ENCODE results near the gene CPT1A. TPM values are rescaled to one million over a fixed set of nuclear protein-coding genes. Genes with fewer than 3 reads are reported as not detected.

CPT1A gene
- total RNA-seq, 1 experiment from 2014 or later, result 31.8 TPM

DNA sequence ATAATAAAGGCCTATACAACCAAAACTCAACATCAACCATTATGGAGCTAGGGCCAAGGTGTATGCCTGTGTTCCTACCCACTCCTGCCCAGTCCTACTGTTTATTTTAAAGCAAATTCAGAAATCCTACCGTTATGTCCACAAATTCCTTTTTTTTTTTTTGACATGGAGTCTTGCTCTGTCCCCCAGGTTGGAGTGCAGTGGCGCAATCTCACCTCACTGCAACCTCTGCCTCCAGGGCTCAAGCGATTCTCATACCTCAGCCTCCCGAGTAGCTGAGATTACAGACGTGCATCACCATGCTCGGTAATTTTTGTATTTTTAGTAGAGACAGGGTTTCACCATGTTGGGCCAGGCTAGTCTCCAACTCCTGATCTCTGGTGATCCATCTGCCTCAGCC is 3.1 kb upstream of the CPT1A start:
- H3K36me3 Mint-ChIP-seq (ENCODE audit: insufficient read depth, unreplicated experiment), result no peaks in the 10 kb centered on the region
- no peak overlapping the region for H3K4me3 Mint-ChIP-seq (ENCODE audit: unreplicated experiment)
- ChIA-PET POLR2A (interaction anchor here (1.2 to 2.3 kb wide), 2 partner anchors 8 to 26 kb away, joined by 4 to 5 read pairs; no protein-coding TSS in a partner anchor), CTCF (interaction anchor here (0.6 to 1.2 kb wide), 9 partner anchors 10 to 232 kb away, joined by 3 to 5 read pairs (median 3); no protein-coding TSS in a partner anchor)
- no peak for DNase-seq (ENCODE audit: unreplicated experiment)
- intact Hi-C loops (cut with micrococcal nuclease), result loop anchor here (1.0 to 10.0 kb wide), 2 partner anchors 212 to 240 kb away; no protein-coding TSS in a partner anchor
- H3K27me3 Mint-ChIP-seq (ENCODE audit: insufficient read depth, unreplicated experiment), result no peaks in the 10 kb centered on the region
- H3K27ac Mint-ChIP-seq (ENCODE audit: low read depth, unreplicated experiment), result no peak overlapping the region
- H3K9me3 Mint-ChIP-seq (ENCODE audit: unreplicated experiment), result no peaks in the 10 kb centered on the region
- no peak for TF ChIP-seq CTCF (IDR thresholded peaks at IDR 0.05; ENCODE audit: unreplicated experiment)
- H3K4me1 Mint-ChIP-seq (ENCODE audit: insufficient read depth, unreplicated experiment), result peaks cover 5% of the 10 kb centered on the region
- no TSS peak for BruUV-seq (replicated peaks)

DNA sequence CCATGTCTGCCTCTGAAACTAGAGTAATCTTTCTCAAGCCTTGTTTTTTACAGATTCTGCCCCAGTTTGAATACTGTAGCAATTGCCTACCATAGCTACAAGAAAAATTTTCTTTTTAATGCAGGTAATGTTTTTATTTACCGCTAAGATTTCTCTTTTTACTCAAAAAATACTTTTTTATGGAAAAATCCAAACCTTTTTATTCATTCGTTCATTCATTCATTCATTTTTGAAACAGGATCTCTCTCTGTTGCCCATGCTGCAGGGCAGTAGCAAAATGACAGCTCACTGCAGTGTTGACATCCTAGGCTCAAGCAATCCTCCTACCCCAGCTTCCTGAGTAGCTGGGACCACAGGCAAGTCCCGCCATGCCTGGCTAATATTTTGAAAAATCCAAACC is 2.7 kb upstream of the CPT1A start:
- Mint-ChIP-seq H3K9me3 (ENCODE audit: unreplicated experiment) (no peaks in the 10 kb centered on the region), H3K4me1 (ENCODE audit: insufficient read depth, unreplicated experiment) (peaks cover 5% of the 10 kb centered on the region), H3K36me3 (ENCODE audit: insufficient read depth, unreplicated experiment) (no peaks in the 10 kb centered on the region), H3K27ac (ENCODE audit: low read depth, unreplicated experiment) (no peak overlapping the region), H3K4me3 (ENCODE audit: unreplicated experiment) (no peak overlapping the region), H3K27me3 (ENCODE audit: insufficient read depth, unreplicated experiment) (no peaks in the 10 kb centered on the region)
- CTCF ChIA-PET, result interaction anchor here (0.6 to 1.7 kb wide), 15 partner anchors 10 to 391 kb away, joined by 3 to 5 read pairs (median 3); no protein-coding TSS in a partner anchor
- intact Hi-C loops (cut with micrococcal nuclease), result loop anchor here (1.0 to 10.0 kb wide), 2 partner anchors 212 to 240 kb away; no protein-coding TSS in a partner anchor
- POLR2A ChIA-PET, result interaction anchor here (1.2 to 2.3 kb wide), 3 partner anchors 9 to 491 kb away, joined by 3 to 5 read pairs (median 4); no protein-coding TSS in a partner anchor
- TF ChIP-seq CTCF (IDR thresholded peaks at IDR 0.05; ENCODE audit: unreplicated experiment), result no peak
- no TSS peak for BruUV-seq (replicated peaks)
- DNase-seq (ENCODE audit: unreplicated experiment), result no peak

DNA sequence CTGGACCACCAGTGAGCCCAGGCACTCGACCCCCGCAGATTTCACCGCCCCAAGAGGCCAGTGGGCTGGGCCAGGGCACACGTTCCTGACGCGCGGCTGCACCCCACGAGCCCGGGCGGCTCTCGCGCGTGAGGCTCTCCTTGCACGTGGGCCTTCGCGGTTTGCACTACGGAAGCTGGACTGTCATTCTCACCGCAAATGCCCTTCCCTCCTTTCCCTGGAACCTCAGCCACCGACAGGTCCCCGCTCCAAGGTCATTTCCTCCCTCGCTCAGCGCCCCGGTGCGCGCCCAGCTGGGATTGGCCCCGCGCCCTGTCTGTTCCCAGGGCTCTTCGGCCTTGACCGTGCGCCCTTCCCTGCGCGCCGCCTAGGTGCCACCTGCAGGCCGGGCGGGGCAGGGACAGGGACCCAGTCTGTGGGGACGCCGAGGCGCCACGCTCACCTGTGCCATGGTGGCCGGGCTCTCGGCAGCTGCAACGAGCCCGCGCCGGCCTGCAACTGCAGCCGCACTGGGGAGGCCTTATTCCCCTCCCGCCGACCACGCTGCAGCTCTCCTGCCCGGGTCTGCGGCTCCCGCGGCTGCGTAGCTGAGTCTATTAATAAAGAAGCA is 2.1 kb upstream of the CPT1A start:
- peak overlapping the region; percentile 73 for H3K4me3 Mint-ChIP-seq (ENCODE audit: unreplicated experiment)
- peak; percentile 55 for TF ChIP-seq CTCF (IDR thresholded peaks at IDR 0.05; ENCODE audit: unreplicated experiment)

GRCh38 chr11:68843052-68843561 is 1.4 kb upstream of the CPT1A start:
- no TSS peak for BruUV-seq (replicated peaks)
- Mint-ChIP-seq H3K36me3 (ENCODE audit: insufficient read depth, unreplicated experiment) (no peaks in the 10 kb centered on the region), H3K9me3 (ENCODE audit: unreplicated experiment) (no peaks in the 10 kb centered on the region), H3K4me1 (ENCODE audit: insufficient read depth, unreplicated experiment) (peaks cover 5% of the 10 kb centered on the region), H3K27me3 (ENCODE audit: insufficient read depth, unreplicated experiment) (no peaks in the 10 kb centered on the region), H3K4me3 (ENCODE audit: unreplicated experiment) (peak overlapping the region; percentile 58), H3K27ac (ENCODE audit: low read depth, unreplicated experiment) (no peak overlapping the region)
- DNase-seq (ENCODE audit: unreplicated experiment), result no peak
- ChIA-PET POLR2A (interaction anchor here (1.0 to 2.3 kb wide), 4 partner anchors 25 to 489 kb away, joined by 3 to 9 read pairs (median 4); no protein-coding TSS in a partner anchor), CTCF (interaction anchor here (0.6 to 1.7 kb wide), 10 partner anchors 9 to 242 kb away, joined by 3 to 4 read pairs (median 3); no protein-coding TSS in a partner anchor)
- intact Hi-C loops (cut with micrococcal nuclease), result loop anchor here (10.0 kb wide), 1 partner anchor 242 kb away; no protein-coding TSS in a partner anchor
- TF ChIP-seq CTCF (IDR thresholded peaks at IDR 0.05; ENCODE audit: unreplicated experiment), result no peak

More for the DNA sequence above, 2.1 kb upstream of the CPT1A start:
- H3K27ac Mint-ChIP-seq (ENCODE audit: low read depth, unreplicated experiment), result no peak overlapping the region
- peaks cover 5% of the 10 kb centered on the region for H3K4me1 Mint-ChIP-seq (ENCODE audit: insufficient read depth, unreplicated experiment)
- POLR2A ChIA-PET, result interaction anchor here (1.0 to 2.3 kb wide), 5 partner anchors 9 to 490 kb away, joined by 3 to 9 read pairs (median 4); no protein-coding TSS in a partner anchor
- intact Hi-C loops (cut with micrococcal nuclease), result loop anchor here (1.0 to 10.0 kb wide), 2 partner anchors 212 to 241 kb away; no protein-coding TSS in a partner anchor
- CTCF ChIA-PET, result interaction anchor here (0.5 to 1.7 kb wide), 18 partner anchors 9 to 390 kb away, joined by 3 to 5 read pairs (median 3); no protein-coding TSS in a partner anchor
- H3K36me3 Mint-ChIP-seq (ENCODE audit: insufficient read depth, unreplicated experiment), result no peaks in the 10 kb centered on the region
- no peaks in the 10 kb centered on the region for H3K9me3 Mint-ChIP-seq (ENCODE audit: unreplicated experiment)
- no peaks in the 10 kb centered on the region for H3K27me3 Mint-ChIP-seq (ENCODE audit: insufficient read depth, unreplicated experiment)
- no TSS peak for BruUV-seq (replicated peaks)
- DNase-seq (ENCODE audit: unreplicated experiment), result peak; percentile 80

Data from MCF 10A (cell line).